ENCODE data around the gene MYO10.

MYO10 gene

GRCh38 chr5:16695779-16696178, 240.3 kb downstream of the MYO10 start:
- DNase-seq, result no peak

GRCh38 chr5:16693879-16694278, 242.2 kb downstream of the MYO10 start:
- DNase-seq, result no peak

- no peak for DNase-seq
These were observed 244.4 kb downstream of the MYO10 start for GRCh38 chr5:16691731-16692130.

DNA sequence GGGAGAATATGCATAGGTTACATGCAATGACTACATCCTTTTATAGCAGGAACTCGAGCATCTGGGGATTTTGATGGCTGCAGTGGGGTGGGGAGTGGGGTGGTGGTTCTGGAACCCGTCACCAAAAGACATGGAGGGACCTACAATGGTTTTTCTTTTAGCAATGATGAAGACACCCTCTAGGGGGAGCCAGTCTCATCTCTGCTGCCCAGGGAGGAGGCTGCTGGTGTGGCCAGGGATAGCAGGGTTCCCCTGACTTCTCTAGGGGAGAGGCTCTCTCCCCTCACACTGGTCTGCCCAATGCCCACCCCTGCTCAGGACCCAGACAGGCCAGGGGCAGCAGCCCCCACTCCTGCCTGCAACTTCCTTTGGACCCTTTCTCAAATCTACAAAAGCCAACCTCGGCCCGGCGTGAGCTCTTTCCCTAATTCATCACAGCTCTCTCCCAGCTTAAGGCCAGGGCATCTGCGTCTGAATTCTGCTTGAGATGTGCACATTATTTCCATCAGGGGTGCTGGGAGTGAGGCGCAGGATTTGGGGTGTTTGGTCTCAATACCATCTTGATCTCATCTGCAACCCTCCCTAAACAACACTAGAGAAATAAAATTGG, 245.7 kb downstream of the MYO10 start:
- DNase-seq, result no peak

- DNase-seq, result no peak
These were observed 248.2 kb downstream of the MYO10 start for GRCh38 chr5:16687898-16688297.

GRCh38 chr5:16685069-16685468, 251.0 kb downstream of the MYO10 start:
- DNase-seq, result no peak

- DNase-seq, result no peak
These were observed 254.2 kb downstream of the MYO10 start for GRCh38 chr5:16681876-16682275.

DNA sequence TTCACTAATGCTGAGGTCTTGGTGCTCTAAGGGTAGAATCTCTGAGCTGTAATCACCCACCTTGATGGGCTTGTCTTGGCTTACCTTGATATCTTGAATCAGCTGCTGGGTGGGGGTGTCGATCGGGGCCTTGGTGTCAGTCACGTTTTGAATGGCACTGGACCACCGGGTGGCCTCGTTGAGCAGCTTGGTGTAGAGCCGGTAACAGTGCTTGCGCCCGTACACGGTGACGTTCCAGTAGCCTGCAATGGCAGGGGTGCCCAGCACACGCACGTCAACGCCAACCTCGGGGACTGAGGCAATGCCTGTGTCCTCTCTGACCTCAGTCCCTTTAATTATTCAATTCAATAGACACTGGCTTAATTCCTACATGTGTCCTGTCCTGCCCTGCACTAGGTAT, 256.2 kb downstream of the MYO10 start:
- no peak for DNase-seq

GRCh38 chr5:16679190-16679589, 256.9 kb downstream of the MYO10 start:
- no peak for DNase-seq

DNA sequence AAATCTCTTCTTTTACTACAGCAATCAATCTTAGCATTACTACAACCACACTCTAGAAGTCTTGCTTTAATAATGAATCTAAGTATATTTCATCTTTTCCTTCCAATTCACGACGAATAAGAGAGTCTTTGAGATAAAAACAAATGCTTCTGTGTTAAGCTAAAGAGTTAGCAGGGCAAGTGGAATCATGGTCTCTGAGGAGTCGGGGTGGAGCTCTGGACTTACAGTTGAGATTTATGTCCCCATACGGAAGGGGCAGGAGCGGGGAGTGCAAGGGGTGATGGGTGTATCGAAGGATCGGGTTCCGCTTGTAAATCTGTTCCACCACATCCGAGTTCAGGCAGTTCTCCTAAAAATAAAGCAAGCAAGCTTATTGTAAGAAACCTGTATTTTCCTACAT, 260.3 kb downstream of the MYO10 start:
- DNase-seq, result no peak

GRCh38 chr5:16674750-16675149, 261.3 kb downstream of the MYO10 start:
- no peak for DNase-seq

- no peak for DNase-seq
These were observed 262.6 kb downstream of the MYO10 start for GRCh38 chr5:16673241-16674201.

GRCh38 chr5:16671208-16671607, 264.9 kb downstream of the MYO10 start:
- no peak for DNase-seq

GRCh38 chr5:16669776-16670175, 266.3 kb downstream of the MYO10 start:
- DNase-seq, result no peak

GRCh38 chr5:16668631-16669030, 267.5 kb downstream of the MYO10 start:
- no peak for DNase-seq

DNA sequence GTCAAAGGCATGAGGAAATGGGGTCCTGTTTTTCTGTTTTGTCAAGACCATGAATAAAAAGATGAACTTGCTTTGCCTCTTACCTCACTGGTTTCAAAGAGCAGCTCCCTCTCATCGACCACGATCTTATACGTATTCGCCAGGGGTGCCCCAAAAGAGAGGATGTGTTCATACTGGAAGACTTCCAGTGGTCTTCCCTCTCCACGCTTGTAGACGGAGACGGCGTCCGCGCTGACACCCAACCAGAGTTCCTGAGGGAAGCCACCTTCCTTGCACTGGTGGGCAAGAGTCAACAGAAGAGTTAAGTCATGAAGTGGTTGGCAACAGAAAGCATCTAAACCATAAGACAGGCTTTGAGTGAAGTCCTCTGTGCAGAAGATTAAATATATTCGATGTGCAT, 267.9 kb downstream of the MYO10 start:
- no peak for DNase-seq

DNA sequence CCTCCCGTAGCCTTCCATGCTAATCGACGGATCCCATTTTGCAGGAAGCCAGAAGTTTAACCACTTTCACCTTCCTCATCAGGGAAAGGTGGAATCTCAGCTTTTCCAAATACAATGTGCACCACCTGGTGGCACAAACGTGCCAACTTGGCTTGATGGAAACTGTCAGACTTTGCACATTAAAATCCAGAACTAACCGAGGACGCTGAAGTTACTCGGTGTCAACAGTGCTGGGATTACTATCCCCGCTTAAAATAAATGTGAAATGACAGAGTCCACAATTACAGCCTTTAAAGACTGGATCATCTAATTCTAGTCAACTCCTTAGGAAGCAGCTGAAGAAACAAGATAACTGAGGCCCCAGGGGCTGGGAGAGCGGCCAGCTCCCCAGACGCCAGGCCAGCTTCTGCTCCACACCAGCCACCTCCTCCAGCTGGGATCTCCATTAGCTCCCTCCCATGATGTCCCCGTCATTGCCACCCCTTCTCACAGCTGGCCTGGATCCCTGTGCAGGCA, 269.1 kb downstream of the MYO10 start:
- no peak for DNase-seq

GRCh38 chr5:16666130-16666882, 269.8 kb downstream of the MYO10 start:
- DNase-seq, result no peak

DNA sequence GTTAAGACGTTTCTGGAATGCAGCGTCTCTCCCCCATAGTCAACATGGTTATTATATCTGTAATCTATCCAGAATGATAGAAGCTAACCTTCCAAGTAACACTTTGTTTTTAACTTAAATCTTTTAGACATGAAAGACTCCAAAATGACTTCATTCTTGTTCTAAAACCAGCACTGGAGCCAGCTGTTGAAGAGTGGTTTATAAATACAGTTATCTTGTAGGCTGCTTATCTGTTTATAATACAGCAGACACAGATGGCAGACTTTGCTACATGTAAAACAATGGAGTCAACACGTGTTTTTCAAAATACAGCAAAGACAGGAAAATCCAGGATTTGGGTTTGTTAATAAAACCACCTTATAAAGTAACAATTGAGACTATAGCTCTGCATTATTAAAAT, 270.5 kb downstream of the MYO10 start:
- no peak for DNase-seq

- DNase-seq, result no peak
These were observed 271.7 kb downstream of the MYO10 start for GRCh38 chr5:16664368-16664767.

DNA sequence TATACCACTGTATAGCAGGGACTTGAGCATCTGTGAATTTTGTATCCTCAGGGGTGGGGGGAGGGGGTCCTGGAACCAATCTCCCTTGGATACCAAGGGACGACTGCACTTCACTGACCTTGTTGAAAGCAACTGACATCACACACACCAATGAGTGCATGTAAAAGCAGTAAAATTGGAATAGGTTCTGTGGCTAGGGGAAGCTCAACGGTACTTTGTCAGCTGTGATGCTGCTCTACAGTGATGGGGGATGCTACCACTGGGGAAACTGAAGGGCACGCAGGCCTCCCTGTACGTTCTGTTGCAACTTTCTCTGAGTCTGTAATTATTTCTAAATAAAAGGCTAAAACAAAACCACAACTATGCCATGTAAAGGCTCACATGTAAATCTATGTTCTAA, 272.2 kb downstream of the MYO10 start:
- no peak for DNase-seq

DNA sequence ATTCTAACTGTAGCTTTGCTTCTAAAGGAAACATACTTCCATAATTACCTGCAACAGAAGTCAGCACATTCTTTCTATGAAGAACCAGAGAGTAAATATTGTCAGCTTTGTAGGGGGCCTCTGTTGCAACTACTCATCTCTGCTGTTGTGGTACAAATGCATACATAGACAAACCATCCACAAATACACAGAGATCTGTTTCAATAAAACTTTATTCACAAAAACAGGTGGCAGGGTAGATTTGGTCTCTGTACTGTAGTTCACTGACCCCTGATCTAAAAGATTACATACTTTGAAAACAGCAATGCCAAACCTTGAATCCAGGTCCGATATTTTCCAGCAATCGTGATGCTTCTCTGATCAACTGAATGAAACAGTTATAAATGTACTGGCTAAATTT, 274.4 kb downstream of the MYO10 start:
- no peak for DNase-seq

GRCh38 chr5:16660982-16661381, 275.1 kb downstream of the MYO10 start:
- no peak for DNase-seq
